Measurements from ENCODE around the gene BCL2. TPM values are rescaled to one million over a fixed set of nuclear protein-coding genes. Genes with fewer than 3 reads are reported as not detected.

The BCL2 gene
- total RNA-seq, 1 experiment from 2014 or later, result 2.6 TPM

- ChIA-PET POLR2A (no interaction called here), CTCF (no interaction called here)
- no peak overlapping the region for H3K27ac Mint-ChIP-seq
- DNase-seq (ENCODE audit: low spot score) (no peak), ATAC-seq (no peak)
- no peaks in the 10 kb centered on the region for H3K9me3 Mint-ChIP-seq
- TF ChIP-seq ELF4 (CRISPR knock-in tag; IDR thresholded peaks at IDR 0.05; ENCODE audit: low read depth) (no peak), ZNF396 (CRISPR knock-in tag; IDR thresholded peaks at IDR 0.05; ENCODE audit: borderline replicate concordance) (no peak), GTF2I (CRISPR knock-in tag; conservative IDR thresholded peaks at IDR 0.05) (no peak), E2F5 (CRISPR knock-in tag; IDR thresholded peaks at IDR 0.05) (no peak), ATF6 (CRISPR knock-in tag; IDR thresholded peaks at IDR 0.05) (no peak), MYBL2 (CRISPR knock-in tag; IDR thresholded peaks at IDR 0.05) (no peak), HMGA2 (CRISPR knock-in tag; IDR thresholded peaks at IDR 0.05) (no peak), SMAD3 (CRISPR knock-in tag; IDR thresholded peaks at IDR 0.05; ENCODE audit: borderline replicate concordance) (no peak), ZNF671 (CRISPR knock-in tag; IDR thresholded peaks at IDR 0.05) (no peak), E2F1 (CRISPR knock-in tag; IDR thresholded peaks at IDR 0.05) (no peak), USF2 (CRISPR knock-in tag; IDR thresholded peaks at IDR 0.05) (no peak), FOXP1 (CRISPR knock-in tag; IDR thresholded peaks at IDR 0.05; ENCODE audit: borderline replicate concordance) (no peak), NR1H2 (CRISPR knock-in tag; IDR thresholded peaks at IDR 0.05) (no peak), PRRX2 (CRISPR knock-in tag; IDR thresholded peaks at IDR 0.05) (no peak), SP1 (CRISPR knock-in tag; conservative IDR thresholded peaks at IDR 0.05) (no peak), SMAD4 (CRISPR knock-in tag; IDR thresholded peaks at IDR 0.05) (no peak), TEAD4 (CRISPR knock-in tag; IDR thresholded peaks at IDR 0.05) (no peak)
- H3K27me3 Mint-ChIP-seq (ENCODE audit: low read depth), result no peaks in the 10 kb centered on the region
- H3K4me3 Mint-ChIP-seq, result no peak overlapping the region
- H3K4me1 Mint-ChIP-seq, result peaks cover 14% of the 10 kb centered on the region
- no peaks in the 10 kb centered on the region for H3K36me3 Mint-ChIP-seq
Measured at GRCh38 chr18:63149302-63149587, 170.3 kb downstream of the BCL2 start.

GRCh38 chr18:63148449-63149301 is 170.9 kb downstream of the BCL2 start:
- no peak overlapping the region for H3K27ac Mint-ChIP-seq
- ChIA-PET POLR2A (no interaction called here), CTCF (no interaction called here)
- H3K36me3 Mint-ChIP-seq, result no peaks in the 10 kb centered on the region
- no peaks in the 10 kb centered on the region for H3K27me3 Mint-ChIP-seq (ENCODE audit: low read depth)
- peaks cover 14% of the 10 kb centered on the region for H3K4me1 Mint-ChIP-seq
- ATAC-seq, result no peak
- no peak for DNase-seq (ENCODE audit: low spot score)
- no peak overlapping the region for H3K4me3 Mint-ChIP-seq
- no peaks in the 10 kb centered on the region for H3K9me3 Mint-ChIP-seq
- TF ChIP-seq ZNF512 (CRISPR knock-in tag; IDR thresholded peaks at IDR 0.05; ENCODE audit: borderline replicate concordance) (no peak), MYBL2 (CRISPR knock-in tag; IDR thresholded peaks at IDR 0.05) (no peak), FOXK1 (CRISPR knock-in tag; IDR thresholded peaks at IDR 0.05) (no peak), GRHL2 (CRISPR knock-in tag; IDR thresholded peaks at IDR 0.05; ENCODE audit: insufficient replicate concordance, severe bottlenecking) (no peak), USF2 (CRISPR knock-in tag; IDR thresholded peaks at IDR 0.05) (no peak), ZNF416 (CRISPR knock-in tag; IDR thresholded peaks at IDR 0.05) (no peak), FOXP4 (CRISPR knock-in tag; IDR thresholded peaks at IDR 0.05) (no peak), ZNF281 (CRISPR knock-in tag; IDR thresholded peaks at IDR 0.05) (no peak), JUN (CRISPR knock-in tag; IDR thresholded peaks at IDR 0.05) (no peak)
